HEK293 (cell line): ENCODE results near the gene ANKRA2.

Source experiments
- CTCF ChIA-PET: fragments of 350-600 bp; formaldehyde crosslinking; extraction: SDS; loops from one replicate; lab custom pipeline; 2021; ENCODE audit warnings: antibody characterized with exemption; lab: Yijun Ruan, JAX
- POLR2A ChIA-PET: fragments of 300-600 bp; formaldehyde crosslinking; extraction: SDS; loops from one replicate; lab custom pipeline; 2020; ENCODE audit warnings: antibody characterized with exemption, inconsistent platforms; lab: Yijun Ruan, JAX
- H3K27ac ChIP-seq: fragments of 200-500 bp; sonication (Bioruptor generic); 2 replicates; pipeline ENCODE4 v1.5.1; 2014; ENCODE audit warnings: low read depth, low read length, control low read depth, inconsistent platforms; ENCODE audit errors: extremely low read depth
- H3K36me3 ChIP-seq, 2 experiments: fragments of 200-500 bp in 1 of 2; sonication (Bioruptor generic) in 1 of 2; 1 replicate in 1 of 2; 2 replicates in 1 of 2; pipeline ENCODE4 v1.5.1; 2014 to 2017; ENCODE audit warnings: inconsistent platforms in 2 of 2, low read length in 2 of 2; ENCODE audit not compliant: control insufficient read depth in 2 of 2, insufficient read depth in 1 of 2
- H3K4me1 ChIP-seq: fragments of 200-500 bp; sonication (Bioruptor generic); 2 replicates; pipeline ENCODE4 v1.5.1; 2014; ENCODE audit warnings: mild to moderate bottlenecking, low read length, inconsistent platforms; ENCODE audit not compliant: control insufficient read depth, insufficient read depth
- H3K4me3 ChIP-seq: 2 replicates; pipeline ENCODE4 v1.5.1; 2011; ENCODE audit warnings: low read depth, mild to moderate bottlenecking, control low read depth, low read length, moderate library complexity
- H3K9me3 ChIP-seq: fragments of 200-500 bp; sonication (Bioruptor generic); 2 replicates; pipeline ENCODE4 v1.5.1; 2014; ENCODE audit warnings: low read depth, low read length, inconsistent platforms; ENCODE audit not compliant: control insufficient read depth, insufficient read depth
- EGR2 ChIP-seq: fragments of 450-650 bp; formaldehyde crosslinking; IDR thresholded peaks from 2 replicates; pipeline ENCODE4 v1.5.1; 2016; ENCODE audit warnings: low read depth, missing biosample characterization, missing genetic modification characterization
- GLI2 ChIP-seq: fragments of 450-650 bp; formaldehyde crosslinking; IDR thresholded peaks from 2 replicates; pipeline ENCODE4; 2017; ENCODE audit warnings: missing biosample characterization, missing genetic modification characterization, low read depth, borderline replicate concordance
- HOXA7 ChIP-seq: sonication (generic); formaldehyde crosslinking; IDR thresholded peaks from 2 replicates; pipeline ENCODE4 v1.8.1; 2022; ENCODE audit warnings: missing genetic modification reagents, borderline replicate concordance
- IKZF3 ChIP-seq: fragments of 450-650 bp; IDR thresholded peaks from 2 replicates; pipeline ENCODE4 v1.5.0; 2018; ENCODE audit warnings: missing biosample characterization, mild to moderate bottlenecking, missing genetic modification characterization, moderate library complexity
- KLF1 ChIP-seq: fragments of 450-650 bp; formaldehyde crosslinking; IDR thresholded peaks from 2 replicates; pipeline ENCODE4 v1.5.1; 2016; ENCODE audit warnings: missing biosample characterization, missing genetic modification characterization
- KLF10 ChIP-seq: fragments of 450-650 bp; IDR thresholded peaks from 2 replicates; pipeline ENCODE4 v1.5.1; 2018; ENCODE audit warnings: missing biosample characterization, mild to moderate bottlenecking, missing genetic modification characterization
- MZF1 ChIP-seq: fragments of 450-650 bp; formaldehyde crosslinking; IDR thresholded peaks from 2 replicates; pipeline ENCODE4 v1.5.1; 2017; ENCODE audit warnings: missing biosample characterization, missing genetic modification characterization, borderline replicate concordance
- OSR2 ChIP-seq: fragments of 450-650 bp; formaldehyde crosslinking; IDR thresholded peaks from 2 replicates; pipeline ENCODE4 v1.5.1; 2016; ENCODE audit warnings: missing biosample characterization, missing genetic modification characterization
- RBAK ChIP-seq: fragments of 450-650 bp; formaldehyde crosslinking; IDR thresholded peaks from 2 replicates; pipeline ENCODE4 v1.5.1; 2016; ENCODE audit warnings: missing biosample characterization, missing genetic modification characterization
- TSHZ1 ChIP-seq: fragments of 450-650 bp; formaldehyde crosslinking; IDR thresholded peaks from 2 replicates; pipeline ENCODE4 v1.5.1; 2016; ENCODE audit warnings: missing biosample characterization, missing genetic modification characterization, borderline replicate concordance
- ZBTB20 ChIP-seq: fragments of 450-650 bp; formaldehyde crosslinking; IDR thresholded peaks from 2 replicates; pipeline ENCODE4 v1.5.1; 2016; ENCODE audit warnings: missing biosample characterization, missing genetic modification characterization
- ZFP37 ChIP-seq: fragments of 450-650 bp; formaldehyde crosslinking; IDR thresholded peaks from 2 replicates; pipeline ENCODE4 v1.5.1; 2016; ENCODE audit warnings: missing biosample characterization, missing genetic modification characterization
- ZNF138 ChIP-seq: fragments of 450-650 bp; formaldehyde crosslinking; IDR thresholded peaks from 2 replicates; pipeline ENCODE4 v1.5.1; 2016; ENCODE audit warnings: missing biosample characterization, missing genetic modification characterization, borderline replicate concordance
- ZNF155 ChIP-seq: fragments of 450-650 bp; formaldehyde crosslinking; IDR thresholded peaks from 2 replicates; pipeline ENCODE4 v1.5.1; 2016; ENCODE audit warnings: missing biosample characterization, missing genetic modification characterization
- ZNF221 ChIP-seq: fragments of 450-650 bp; formaldehyde crosslinking; IDR thresholded peaks from 2 replicates; pipeline ENCODE4 v1.5.1; 2017; ENCODE audit warnings: missing biosample characterization, missing genetic modification characterization, borderline replicate concordance
- ZNF350 ChIP-seq: fragments of 450-650 bp; formaldehyde crosslinking; IDR thresholded peaks from 2 replicates; pipeline ENCODE4 v1.5.0; 2017; ENCODE audit warnings: missing biosample characterization, mild to moderate bottlenecking, missing genetic modification characterization
- ZNF501 ChIP-seq: fragments of 450-650 bp; formaldehyde crosslinking; IDR thresholded peaks from 2 replicates; pipeline ENCODE4 v1.5.1; 2016; ENCODE audit warnings: missing biosample characterization, missing genetic modification characterization
- ZNF548 ChIP-seq: fragments of 450-650 bp; formaldehyde crosslinking; IDR thresholded peaks from 2 replicates; pipeline ENCODE4 v1.5.1; 2016; ENCODE audit warnings: missing biosample characterization, missing genetic modification characterization
- ZNF610 ChIP-seq: fragments of 450-650 bp; formaldehyde crosslinking; IDR thresholded peaks from 2 replicates; pipeline ENCODE4 v1.5.1; 2016; ENCODE audit warnings: missing biosample characterization, missing genetic modification characterization, borderline replicate concordance
- ZNF660 ChIP-seq: fragments of 450-650 bp; IDR thresholded peaks from 2 replicates; pipeline ENCODE4 v1.5.1; 2018; ENCODE audit warnings: missing biosample characterization, mild to moderate bottlenecking, missing genetic modification characterization
- ZNF692 ChIP-seq: fragments of 450-650 bp; formaldehyde crosslinking; IDR thresholded peaks from 2 replicates; pipeline ENCODE4 v1.5.1; 2016; ENCODE audit warnings: missing biosample characterization, missing genetic modification characterization
- ZNF768 ChIP-seq: fragments of 450-650 bp; formaldehyde crosslinking; IDR thresholded peaks from 2 replicates; pipeline ENCODE4 v1.5.1; 2018; ENCODE audit warnings: missing biosample characterization, mild to moderate bottlenecking, missing genetic modification characterization
- ZSCAN23 ChIP-seq: fragments of 450-650 bp; formaldehyde crosslinking; IDR thresholded peaks from 2 replicates; pipeline ENCODE4 v1.5.1; 2016; ENCODE audit warnings: missing biosample characterization, missing genetic modification characterization
- ZSCAN4 ChIP-seq: fragments of 450-650 bp; formaldehyde crosslinking; IDR thresholded peaks from 2 replicates; pipeline ENCODE4 v1.5.1; 2017; ENCODE audit warnings: missing biosample characterization, missing genetic modification characterization

Gene ANKRA2

GRCh38 chr5:73528248-73528647, 37.2 kb downstream of the ANKRA2 start:
- H3K4me3 ChIP-seq = no peak overlapping the region
- no peak overlapping the region for H3K27ac ChIP-seq
- no peaks in the 10 kb centered on the region; the same call in 1 of the 2 replicates for H3K4me1 ChIP-seq
- no peaks in the 10 kb centered on the region for H3K9me3 ChIP-seq
- H3K36me3 ChIP-seq = no peaks in the 10 kb centered on the region
- POLR2A ChIA-PET = no interaction called here
- TF ChIP-seq ZSCAN4 (tag by site-specific recombination) (no peak), RBAK (tag by site-specific recombination) (no peak), OSR2 (tag by site-specific recombination) (no peak), IKZF3 (tag by site-specific recombination) (no peak), KLF1 (tag by site-specific recombination) (no peak), ZFP37 (no peak), ZBTB20 (tag by site-specific recombination) (no peak), ZSCAN23 (no peak), ZNF548 (no peak), ZNF501 (no peak), ZNF692 (no peak), HOXA7 (CRISPR knock-in tag) (no peak), ZNF138 (tag by site-specific recombination) (no peak), KLF10 (tag by site-specific recombination) (no peak), ZNF350 (no peak), EGR2 (tag by site-specific recombination) (no peak), ZNF221 (tag by site-specific recombination) (no peak)
- CTCF ChIA-PET = interaction anchor here (0.7 to 1.0 kb wide), 2 partner anchors 8 to 63 kb away, joined by 3 to 4 read pairs; no protein-coding TSS in a partner anchor

GRCh38 chr5:73525606-73526203, 39.7 kb downstream of the ANKRA2 start:
- Histone ChIP-seq H3K27ac (no peak overlapping the region), H3K36me3 (no peaks in the 10 kb centered on the region), H3K4me1 (no peaks in the 10 kb centered on the region; the same call in 1 of the 2 replicates), H3K4me3 (no peak overlapping the region), H3K9me3 (no peaks in the 10 kb centered on the region)
- ChIA-PET POLR2A (interaction anchor here (0.6 kb wide), 1 partner anchor 9 kb away, joined by 3 read pairs; no protein-coding TSS in a partner anchor), CTCF (interaction anchor here (0.6 to 8.5 kb wide), 2 partner anchors 10 to 95 kb away, joined by 3 to 75 read pairs; no protein-coding TSS in a partner anchor)
- TF ChIP-seq ZNF768 (no peak), GLI2 (no peak), ZNF610 (tag by site-specific recombination) (no peak), TSHZ1 (no peak), MZF1 (tag by site-specific recombination) (no peak), ZNF660 (tag by site-specific recombination) (no peak), ZNF155 (tag by site-specific recombination) (no peak)
